Left ventricle myocardium inferior (tissue), 1 donor: Measurements from ENCODE around the gene RPL6. TPM values are rescaled to one million over a fixed set of nuclear protein-coding genes. Genes with fewer than 3 reads are reported as not detected.
A peak's percentile ranks its signal among the peaks of the same experiment; 100 is the strongest.

Experiments used
- DNase-seq: peaks from one replicate; pipeline ENCODE4 v3.0.0-alpha.2; 2020
- H3K27ac ChIP-seq: fragments of 200-600 bp; replicated peaks from 2 replicates; pipeline ENCODE4 v1.8.0; 2021
- H3K27me3 ChIP-seq: fragments of 200-600 bp; 2 replicates; pipeline ENCODE4 v1.8.0; 2021; ENCODE audit warnings: low read depth
- H3K36me3 ChIP-seq: fragments of 200-600 bp; 2 replicates; pipeline ENCODE4 v1.8.0; 2021
- H3K4me1 ChIP-seq: fragments of 200-600 bp; 2 replicates; pipeline ENCODE4 v1.8.0; 2021
- H3K4me3 ChIP-seq: fragments of 200-600 bp; 2 replicates; pipeline ENCODE4 v1.8.0; 2021; ENCODE audit warnings: mild to moderate bottlenecking, moderate library complexity
- H3K9me3 ChIP-seq: fragments of 200-600 bp; replicated peaks from 2 replicates; pipeline ENCODE4 v1.8.0; 2021
- CTCF ChIP-seq: fragments of 200-600 bp; IDR thresholded peaks from 2 replicates; pipeline ENCODE4 v1.8.0; 2021; ENCODE audit warnings: antibody characterized with exemption, mild to moderate bottlenecking, borderline replicate concordance
- intact Hi-C: fragments of 100-400 bp; cut with micrococcal nuclease; formaldehyde crosslinking; loops from one replicate; pipeline ENCODE4 v1.11.0; 2022
- total RNA-seq: library from RNA; stranded (reverse); fragmentation: NEBNext Ultra II Directional; extraction: Animal tissue kit (Norgen Biotek cat#: 25700); gene quantifications from one replicate; pipeline ENCODE4 v1.2.1, GENCODE V29; 2021
- donor health status: DM: no; HTN: yes; CAD: no; lungs with severe emphysema.

The RPL6 gene
- total RNA-seq, 1 donor from 2014 or later = 572 TPM

- Histone ChIP-seq H3K36me3 (no peaks in the 10 kb centered on the region), H3K4me1 (peaks cover 40% of the 10 kb centered on the region), H3K9me3 (no peaks in the 10 kb centered on the region), H3K27me3 (no peaks in the 10 kb centered on the region), H3K27ac (no peak overlapping the region), H3K4me3 (peak overlapping the region; percentile 99)
- intact Hi-C loops = no loop called here
- no peak for DNase-seq
- TF ChIP-seq CTCF = no peak
Observed at GRCh38 chr12:112380663-112381405, 28.6 kb downstream of the RPL6 start.

GRCh38 chr12:112375105-112375504 lies 34.3 kb downstream of the RPL6 start:
- intact Hi-C loops = no loop called here
- DNase-seq = no peak
- Histone ChIP-seq H3K27ac (no peak overlapping the region), H3K4me3 (no peak overlapping the region), H3K9me3 (peaks cover 7% of the 10 kb centered on the region), H3K27me3 (no peaks in the 10 kb centered on the region), H3K36me3 (no peaks in the 10 kb centered on the region), H3K4me1 (peaks cover 35% of the 10 kb centered on the region)
- TF ChIP-seq CTCF = no peak

GRCh38 chr12:112374166-112374740 lies 35.2 kb downstream of the RPL6 start:
- Histone ChIP-seq H3K4me1 (peaks cover 31% of the 10 kb centered on the region), H3K27ac (no peak overlapping the region), H3K9me3 (peaks cover 7% of the 10 kb centered on the region), H3K27me3 (no peaks in the 10 kb centered on the region), H3K4me3 (no peak overlapping the region), H3K36me3 (no peaks in the 10 kb centered on the region)
- intact Hi-C loops = no loop called here
- DNase-seq = no peak
- TF ChIP-seq CTCF = no peak

- Histone ChIP-seq H3K27ac (no peak overlapping the region), H3K4me1 (peaks cover 37% of the 10 kb centered on the region), H3K36me3 (no peaks in the 10 kb centered on the region), H3K27me3 (no peaks in the 10 kb centered on the region), H3K9me3 (peaks cover 7% of the 10 kb centered on the region), H3K4me3 (no peak overlapping the region)
- intact Hi-C loops = no loop called here
- no peak for TF ChIP-seq CTCF
- DNase-seq = no peak
Observed at GRCh38 chr12:112370868-112371510, 38.4 kb downstream of the RPL6 start.

GRCh38 chr12:112370199-112370598 lies 39.2 kb downstream of the RPL6 start:
- H3K27ac ChIP-seq = no peak overlapping the region
- peaks cover 5% of the 10 kb centered on the region for H3K9me3 ChIP-seq
- no peak overlapping the region for H3K4me3 ChIP-seq
- no peak for DNase-seq
- no peaks in the 10 kb centered on the region for H3K36me3 ChIP-seq
- H3K27me3 ChIP-seq = no peaks in the 10 kb centered on the region
- TF ChIP-seq CTCF = no peak
- H3K4me1 ChIP-seq = peaks cover 37% of the 10 kb centered on the region
- intact Hi-C loops = no loop called here
